Left ventricle myocardium inferior (tissue), 1 donor: ENCODE measurements around the gene TIFAB. TPM values are rescaled to one million over a fixed set of nuclear protein-coding genes. Genes with fewer than 3 reads are reported as not detected.
A peak's percentile ranks its signal among the peaks of the same experiment; 100 is the strongest.

Experiments
- DNase-seq: peaks from one replicate; pipeline ENCODE4 v3.0.0-alpha.2; 2020
- H3K27ac ChIP-seq: fragments of 200-600 bp; replicated peaks from 2 replicates; pipeline ENCODE4 v1.8.0; 2021
- H3K27me3 ChIP-seq: fragments of 200-600 bp; 2 replicates; pipeline ENCODE4 v1.8.0; 2021; ENCODE audit warnings: low read depth
- H3K36me3 ChIP-seq: fragments of 200-600 bp; 2 replicates; pipeline ENCODE4 v1.8.0; 2021
- H3K4me1 ChIP-seq: fragments of 200-600 bp; 2 replicates; pipeline ENCODE4 v1.8.0; 2021
- H3K4me3 ChIP-seq: fragments of 200-600 bp; 2 replicates; pipeline ENCODE4 v1.8.0; 2021; ENCODE audit warnings: mild to moderate bottlenecking, moderate library complexity
- H3K9me3 ChIP-seq: fragments of 200-600 bp; replicated peaks from 2 replicates; pipeline ENCODE4 v1.8.0; 2021
- intact Hi-C: fragments of 100-400 bp; cut with micrococcal nuclease; formaldehyde crosslinking; loops from one replicate; pipeline ENCODE4 v1.11.0; 2022
- total RNA-seq: library from RNA; stranded (reverse); fragmentation: NEBNext Ultra II Directional; extraction: Animal tissue kit (Norgen Biotek cat#: 25700); gene quantifications from one replicate; pipeline ENCODE4 v1.2.1, GENCODE V29; 2021
- TF ChIP-seq, protein P1 (sequence below): fragments of 200-600 bp; IDR thresholded peaks from 2 replicates; pipeline ENCODE4 v1.8.0; 2021; ENCODE audit warnings: antibody characterized with exemption, mild to moderate bottlenecking, borderline replicate concordance
- donor health status: DM: no; HTN: yes; CAD: no; lungs with severe emphysema.

The TIFAB gene
- total RNA-seq, 1 donor from 2014 or later, result not detected

DNA sequence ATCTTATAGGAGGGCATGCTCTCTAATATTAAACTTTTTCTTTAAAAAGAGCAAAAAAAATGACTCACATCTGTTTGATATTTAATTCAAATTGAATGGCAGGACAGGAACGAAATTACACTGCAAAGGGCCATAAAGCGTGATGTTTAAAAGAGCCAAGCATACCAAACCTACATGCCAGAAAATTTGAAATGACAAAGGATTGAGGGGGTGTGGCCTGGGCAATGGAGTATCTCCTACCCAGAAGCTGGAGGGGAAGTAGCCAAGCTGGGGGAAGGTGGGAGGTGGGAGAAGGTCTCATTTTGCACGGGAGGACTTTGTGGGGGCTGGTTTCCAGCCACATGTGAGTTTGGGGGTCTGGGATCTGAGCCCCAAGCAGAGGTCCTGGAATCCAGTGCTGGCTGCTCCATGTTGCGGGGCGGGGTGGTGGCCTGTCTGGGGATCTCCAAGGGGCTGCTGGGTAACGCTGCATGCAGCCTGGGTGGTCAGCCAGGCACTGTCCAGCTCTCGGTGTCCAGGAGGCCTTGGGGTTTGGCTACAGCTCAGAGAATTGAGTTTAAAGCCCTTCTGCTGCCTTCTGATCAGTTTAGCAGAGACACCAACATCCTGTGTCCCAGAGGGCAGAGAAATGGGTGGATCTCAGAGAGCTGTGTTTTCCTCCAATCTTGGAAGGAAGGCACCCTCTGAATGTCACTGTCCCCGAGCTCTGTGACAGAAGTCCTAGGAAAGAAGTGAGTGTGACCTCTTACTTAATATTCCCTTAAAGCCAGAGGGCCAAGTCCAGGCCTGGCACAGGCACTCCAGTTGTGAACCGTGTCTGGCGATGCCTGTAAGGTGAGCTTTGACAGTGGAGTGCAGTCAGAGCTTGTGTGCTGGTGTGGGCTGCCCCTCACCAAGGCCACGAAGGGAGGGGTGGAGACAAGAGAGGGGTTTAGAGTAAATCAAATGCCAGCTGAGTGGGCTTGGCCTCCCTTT is 12.6 kb downstream of the TIFAB start:
- intact Hi-C loops, result no loop called here
- Histone ChIP-seq H3K36me3 (no peaks in the 10 kb centered on the region), H3K4me1 (peaks cover 26% of the 10 kb centered on the region), H3K27me3 (no peaks in the 10 kb centered on the region), H3K27ac (no peak overlapping the region), H3K9me3 (no peaks in the 10 kb centered on the region), H3K4me3 (no peak overlapping the region)
- no peak for DNase-seq
- TF ChIP-seq, protein P1, sequence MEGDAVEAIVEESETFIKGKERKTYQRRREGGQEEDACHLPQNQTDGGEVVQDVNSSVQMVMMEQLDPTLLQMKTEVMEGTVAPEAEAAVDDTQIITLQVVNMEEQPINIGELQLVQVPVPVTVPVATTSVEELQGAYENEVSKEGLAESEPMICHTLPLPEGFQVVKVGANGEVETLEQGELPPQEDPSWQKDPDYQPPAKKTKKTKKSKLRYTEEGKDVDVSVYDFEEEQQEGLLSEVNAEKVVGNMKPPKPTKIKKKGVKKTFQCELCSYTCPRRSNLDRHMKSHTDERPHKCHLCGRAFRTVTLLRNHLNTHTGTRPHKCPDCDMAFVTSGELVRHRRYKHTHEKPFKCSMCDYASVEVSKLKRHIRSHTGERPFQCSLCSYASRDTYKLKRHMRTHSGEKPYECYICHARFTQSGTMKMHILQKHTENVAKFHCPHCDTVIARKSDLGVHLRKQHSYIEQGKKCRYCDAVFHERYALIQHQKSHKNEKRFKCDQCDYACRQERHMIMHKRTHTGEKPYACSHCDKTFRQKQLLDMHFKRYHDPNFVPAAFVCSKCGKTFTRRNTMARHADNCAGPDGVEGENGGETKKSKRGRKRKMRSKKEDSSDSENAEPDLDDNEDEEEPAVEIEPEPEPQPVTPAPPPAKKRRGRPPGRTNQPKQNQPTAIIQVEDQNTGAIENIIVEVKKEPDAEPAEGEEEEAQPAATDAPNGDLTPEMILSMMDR, result no peak

DNA sequence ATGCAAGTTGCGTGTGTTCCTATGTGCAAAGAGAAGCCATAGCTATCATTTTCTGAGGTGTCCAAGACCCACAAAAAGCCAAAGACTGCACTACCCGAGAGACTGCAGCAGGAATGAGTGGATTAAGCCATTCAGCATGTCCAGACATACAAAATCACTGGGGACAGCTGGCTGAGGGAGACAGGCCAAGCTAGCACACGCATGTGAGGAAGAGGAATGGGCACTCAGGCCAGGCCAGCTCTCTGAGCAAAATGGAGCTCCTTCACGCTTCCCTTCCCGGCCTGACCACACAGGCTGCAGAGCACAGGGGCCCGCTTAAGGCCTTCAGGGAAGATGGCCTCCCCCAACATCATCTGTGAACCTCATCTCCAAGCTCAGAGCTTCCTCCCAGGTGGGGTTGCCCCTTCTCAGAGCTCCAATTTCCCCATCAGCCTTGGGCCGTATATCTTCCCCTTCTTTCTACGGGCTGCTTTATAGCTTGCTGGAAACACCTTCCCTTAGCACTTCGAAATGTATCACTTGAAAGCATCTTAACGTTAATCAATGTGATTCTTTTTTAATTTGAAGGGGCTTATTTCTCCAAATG is 13.4 kb downstream of the TIFAB start:
- H3K4me1 ChIP-seq, result peaks cover 31% of the 10 kb centered on the region
- TF ChIP-seq, protein P1, result no peak
- intact Hi-C loops, result no loop called here
- no peaks in the 10 kb centered on the region for H3K27me3 ChIP-seq
- DNase-seq, result no peak
- no peak overlapping the region for H3K4me3 ChIP-seq
- no peak overlapping the region for H3K27ac ChIP-seq
- H3K9me3 ChIP-seq, result no peaks in the 10 kb centered on the region
- H3K36me3 ChIP-seq, result no peaks in the 10 kb centered on the region

DNA sequence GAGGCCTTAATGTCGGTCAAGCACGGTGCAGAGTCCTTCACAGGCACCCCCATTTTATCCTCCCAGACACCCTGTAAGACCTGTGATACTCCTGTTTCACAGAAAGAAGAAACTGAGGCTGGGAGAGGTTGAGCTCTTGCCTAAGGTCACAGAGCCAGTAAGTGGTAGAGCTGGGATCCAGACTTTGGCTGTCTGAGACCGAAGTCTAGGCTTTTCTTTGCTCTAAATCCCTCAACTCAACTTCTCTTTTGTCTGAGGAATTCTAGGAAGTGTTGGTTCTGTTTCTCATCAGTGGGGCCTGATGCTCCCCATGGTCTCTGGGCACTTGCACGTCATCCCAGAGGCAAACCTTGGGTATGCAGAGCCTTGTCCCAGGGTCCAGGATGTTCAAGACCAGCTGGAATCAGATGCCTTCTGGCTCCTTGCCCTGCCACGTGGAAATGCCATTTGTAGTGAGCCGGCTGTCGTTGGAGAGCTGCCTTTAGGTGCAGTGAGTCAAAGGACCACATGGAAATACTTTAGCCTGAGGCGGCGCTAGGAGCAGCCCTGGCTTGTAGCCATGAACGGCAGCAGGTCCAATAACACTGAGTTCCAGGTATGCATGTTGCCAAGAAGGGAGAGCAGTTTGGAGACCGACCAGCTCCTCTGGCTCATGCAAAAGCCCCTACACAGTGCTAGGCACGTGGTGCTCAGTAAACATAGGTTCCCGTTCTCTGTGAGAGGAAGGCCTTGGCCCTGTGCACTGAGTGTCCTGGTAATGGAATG is 14.2 kb downstream of the TIFAB start:
- H3K9me3 ChIP-seq, result no peaks in the 10 kb centered on the region
- TF ChIP-seq, protein P1, result peak; percentile 16
- no peaks in the 10 kb centered on the region for H3K36me3 ChIP-seq
- H3K27ac ChIP-seq, result peak overlapping the region; percentile 33
- DNase-seq, result peak; percentile 60
- H3K27me3 ChIP-seq, result no peaks in the 10 kb centered on the region
- H3K4me3 ChIP-seq, result no peak overlapping the region
- peaks cover 31% of the 10 kb centered on the region for H3K4me1 ChIP-seq
- intact Hi-C loops, result no loop called here

DNA sequence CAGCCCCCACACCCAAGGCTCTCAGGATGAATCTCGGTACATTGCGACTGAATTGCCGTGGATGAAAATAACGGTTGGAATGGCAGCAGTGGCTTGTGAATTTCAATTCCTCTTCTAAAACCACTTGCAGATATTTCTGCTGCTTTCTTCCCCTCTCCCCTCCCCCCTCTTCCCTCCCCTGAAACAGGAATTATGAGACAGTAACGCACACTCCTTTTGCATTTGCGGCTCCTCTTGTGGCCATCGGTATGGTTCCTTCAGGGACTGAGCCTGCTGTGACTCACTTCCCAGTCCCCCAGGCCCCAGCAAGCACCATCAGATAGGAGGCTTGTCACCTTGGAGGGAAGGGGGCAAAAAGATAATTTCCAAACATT is 14.7 kb downstream of the TIFAB start:
- no peaks in the 10 kb centered on the region for H3K27me3 ChIP-seq
- no peaks in the 10 kb centered on the region for H3K36me3 ChIP-seq
- intact Hi-C loops, result no loop called here
- H3K4me1 ChIP-seq, result peaks cover 31% of the 10 kb centered on the region
- H3K4me3 ChIP-seq, result no peak overlapping the region
- peak overlapping the region; percentile 33 for H3K27ac ChIP-seq
- no peak for DNase-seq
- H3K9me3 ChIP-seq, result no peaks in the 10 kb centered on the region
- TF ChIP-seq, protein P1, result no peak

DNA sequence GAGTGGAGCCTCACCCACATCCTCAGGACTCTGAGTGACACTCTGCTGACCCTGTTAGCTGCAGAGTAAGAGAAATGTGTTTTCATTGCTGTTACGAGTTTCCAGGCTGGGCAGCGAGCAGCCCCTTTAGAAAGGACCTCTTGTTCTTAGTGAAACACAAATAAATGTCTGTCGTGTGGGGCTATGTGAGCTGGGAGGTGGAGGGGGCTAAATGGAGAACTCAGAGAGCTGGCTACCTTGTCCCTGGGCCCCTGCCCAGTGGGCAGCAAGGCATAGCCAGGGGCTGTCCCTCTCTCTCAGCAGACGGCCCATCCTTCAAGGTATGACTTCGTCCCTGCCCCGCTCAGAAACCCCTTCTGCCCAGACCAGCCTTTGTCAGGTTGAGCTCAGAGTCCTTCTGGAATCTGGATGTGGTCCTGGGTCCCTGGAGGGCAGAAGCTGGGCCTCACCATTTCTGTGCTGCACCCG is 15.2 kb downstream of the TIFAB start:
- no peak for DNase-seq
- TF ChIP-seq, protein P1, result no peak
- Histone ChIP-seq H3K36me3 (no peaks in the 10 kb centered on the region), H3K4me1 (peaks cover 31% of the 10 kb centered on the region), H3K9me3 (no peaks in the 10 kb centered on the region), H3K4me3 (no peak overlapping the region), H3K27ac (no peak overlapping the region), H3K27me3 (no peaks in the 10 kb centered on the region)
- intact Hi-C loops, result no loop called here
